Gastroesophageal sphincter (tissue), 4 donors: ENCODE measurements around the gene HSPA9. TPM values are rescaled to one million over a fixed set of nuclear protein-coding genes. Genes with fewer than 3 reads are reported as not detected.

Source experiments
- ATAC-seq: fragments of 150-250 bp; one replicate; pipeline ENCODE4 v1.9.1; 2016; ENCODE audit warnings: mild to moderate bottlenecking, moderate library complexity
- H3K27ac ChIP-seq, 4 donors: fragments of 200-600 bp; sonication (generic) in 3 of 4; 1 replicate in 3 of 4; 2 replicates in 1 of 4; pipeline ENCODE4 v1.5.1; 2016 to 2019
- H3K27me3 ChIP-seq: fragments of 200-600 bp; sonication (generic); one replicate; pipeline ENCODE4 v1.5.1; 2019
- H3K36me3 ChIP-seq, 2 donors: fragments of 200-600 bp; sonication (generic); one replicate each; pipeline ENCODE4 v1.5.1; 2019; ENCODE audit warnings: control low read depth in 1 of 2
- H3K4me1 ChIP-seq, 3 donors: fragments of 200-600 bp; sonication (generic); 1 replicate in 2 of 3; 2 replicates in 1 of 3; pipeline ENCODE4 v1.5.1; 2016 to 2019; ENCODE audit warnings: control low read depth in 2 of 3
- H3K4me3 ChIP-seq, 2 donors: fragments of 200-600 bp; sonication (generic); one replicate each; pipeline ENCODE4 v1.5.1; 2019; ENCODE audit warnings: mild to moderate bottlenecking in 1 of 2, moderate library complexity in 1 of 2
- H3K9me3 ChIP-seq, 3 donors: fragments of 200-600 bp; sonication (generic); one replicate each; pipeline ENCODE4 v1.5.1; 2017 to 2019; ENCODE audit warnings: control low read depth in 2 of 3
- CTCF ChIP-seq, 4 experiments: fragments of 200-600 bp in 2 of 4; fragments of 450-650 bp in 2 of 4; sonication (generic) in 1 of 4; IDR thresholded peaks; one replicate each; pipeline ENCODE4 v1.5.1; 2017 to 2019; ENCODE audit warnings: antibody characterized with exemption in 4 of 4, mild to moderate bottlenecking in 2 of 4, moderate library complexity in 2 of 4
- EP300 ChIP-seq: sonication (generic); formaldehyde crosslinking; IDR thresholded peaks from one replicate; pipeline ENCODE4 v1.6.1; 2017; ENCODE audit warnings: antibody characterized with exemption, mild to moderate bottlenecking
- POLR2A ChIP-seq, 2 donors: fragments of 450-650 bp; IDR thresholded peaks; one replicate each; pipeline ENCODE4 v1.6.1; 2017; ENCODE audit warnings: antibody characterized with exemption in 2 of 2, mild to moderate bottlenecking in 2 of 2, moderate library complexity in 1 of 2
- POLR2AphosphoS5 ChIP-seq: sonication (generic); formaldehyde crosslinking; IDR thresholded peaks from one replicate; pipeline ENCODE4 v1.6.1; 2017; ENCODE audit warnings: antibody characterized with exemption
- WGBS, 2 donors: methylation state at CpG; one replicate each; pipeline ENCODE4 v1.1.5; 2018; ENCODE audit warnings: low coverage in 1 of 2; 5-methylcytosine and 5-hydroxymethylcytosine counted together
- total RNA-seq, 4 donors: library from RNA; depleted of rRNA; stranded (reverse); fragments of >200 nt; gene quantifications; one replicate each; pipeline ENCODE4 v1.1.0, GENCODE V29; 2016

The HSPA9 gene
- total RNA-seq, 4 donors from 2014 or later = 201 to 367 (median 267) TPM

DNA sequence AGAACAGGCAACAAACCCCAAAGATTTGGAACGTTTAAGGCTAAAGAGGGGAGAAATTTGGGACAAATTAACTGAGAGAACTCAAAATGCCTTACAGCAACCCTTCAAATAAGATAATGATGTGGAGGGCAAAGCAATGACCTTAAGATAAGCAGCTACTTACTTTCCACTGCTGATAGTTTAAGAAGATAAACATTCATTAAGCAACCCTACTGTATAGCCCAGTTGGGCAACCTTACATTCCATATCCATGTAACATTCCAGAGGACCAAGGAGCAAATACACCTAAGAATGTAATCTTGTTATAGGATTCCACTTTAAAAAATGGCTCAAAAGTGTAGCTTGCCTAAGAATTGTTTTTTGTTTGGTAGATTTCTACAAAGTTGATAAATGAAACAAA lies 47.0 kb downstream of the HSPA9 start:
- Histone ChIP-seq H3K27me3 (no peaks in the 10 kb centered on the region), H3K4me3 (no peak overlapping the region), H3K4me1 (peaks cover 0 to 34% (median 0%) of the 10 kb centered on the region in 3 donors), H3K36me3 (peaks cover 0 to 18% of the 10 kb centered on the region in 2 donors), H3K9me3 (no peaks in the 10 kb centered on the region), H3K27ac (no peak overlapping the region)
- TF ChIP-seq CTCF (IDR thresholded peaks at IDR 0.05) (no peak), POLR2A (IDR thresholded peaks at IDR 0.05) (no peak), EP300 (no peak), POLR2AphosphoS5 (no peak)
- 31 to 60% methylated on average over 1 of the region's 1 CpG for WGBS, 2 donors
- ATAC-seq = no peak

GRCh38 chr5:138527170-138527569 lies 48.0 kb downstream of the HSPA9 start:
- no peak for ATAC-seq

DNA sequence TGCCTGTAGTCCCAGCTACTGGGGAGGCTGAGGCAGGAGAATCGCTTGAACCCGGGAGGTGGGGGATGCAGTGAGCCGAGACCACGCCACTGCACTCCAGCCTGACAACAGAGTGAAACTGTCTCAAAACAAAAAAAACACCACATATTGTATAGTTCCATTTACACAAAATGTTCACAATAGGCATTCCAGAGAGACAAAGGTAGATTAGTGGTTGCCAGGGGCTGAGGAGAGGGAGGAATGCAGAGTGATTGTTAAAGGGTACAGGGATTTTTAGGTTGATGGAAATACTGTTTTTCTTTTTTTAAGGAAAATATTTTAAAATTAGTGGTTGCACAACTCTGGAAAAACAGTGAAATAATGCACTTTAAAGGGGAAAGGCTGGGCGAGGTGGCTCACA lies 51.8 kb downstream of the HSPA9 start:
- no peak for TF ChIP-seq POLR2AphosphoS5
- no peak for TF ChIP-seq CTCF (IDR thresholded peaks at IDR 0.05)
- TF ChIP-seq EP300 = no peak
- TF ChIP-seq POLR2A (IDR thresholded peaks at IDR 0.05) = no peak
- H3K9me3 ChIP-seq = no peaks in the 10 kb centered on the region
- peaks cover 0 to 25% (median 0%) of the 10 kb centered on the region in 3 donors for H3K4me1 ChIP-seq
- no peak overlapping the region for H3K27ac ChIP-seq
- WGBS, 2 donors = 92 to 100% methylated on average over 1 to 5 of the region's 5 CpGs
- H3K27me3 ChIP-seq = no peaks in the 10 kb centered on the region
- no peak overlapping the region for H3K4me3 ChIP-seq
- H3K36me3 ChIP-seq = peaks cover 0 to 14% of the 10 kb centered on the region in 2 donors
- ATAC-seq = no peak

More at GRCh38 chr5:138527170-138527569, 48.0 kb downstream of the HSPA9 start:
- Histone ChIP-seq H3K4me1 (peaks cover 0 to 26% (median 0%) of the 10 kb centered on the region in 3 donors), H3K27me3 (no peaks in the 10 kb centered on the region), H3K4me3 (no peak overlapping the region), H3K36me3 (peaks cover 0 to 22% of the 10 kb centered on the region in 2 donors), H3K9me3 (no peaks in the 10 kb centered on the region), H3K27ac (no peak overlapping the region)
- 60% methylated on average over 1 of the region's 1 CpG for WGBS, 2 donors
- TF ChIP-seq POLR2AphosphoS5 = no peak
- TF ChIP-seq POLR2A (IDR thresholded peaks at IDR 0.05) = no peak
- no peak for TF ChIP-seq EP300
- TF ChIP-seq CTCF (IDR thresholded peaks at IDR 0.05) = no peak

- 92 to 100% methylated on average over 1 of the region's 1 CpG for WGBS, 2 donors
- no peaks in the 10 kb centered on the region for H3K9me3 ChIP-seq
Observed at GRCh38 chr5:138520971-138521370, 54.2 kb downstream of the HSPA9 start.

More at GRCh38 chr5:138520971-138521370, 54.2 kb downstream of the HSPA9 start:
- peaks cover 4 to 33% of the 10 kb centered on the region in 2 donors for H3K36me3 ChIP-seq
- no peak overlapping the region for H3K27ac ChIP-seq
- H3K27me3 ChIP-seq = no peaks in the 10 kb centered on the region
- peaks cover 0 to 15% (median 0%) of the 10 kb centered on the region in 3 donors for H3K4me1 ChIP-seq
- ATAC-seq = no peak
- TF ChIP-seq POLR2A (IDR thresholded peaks at IDR 0.05) (no peak), CTCF (IDR thresholded peaks at IDR 0.05) (no peak), EP300 (no peak), POLR2AphosphoS5 (no peak)
- H3K4me3 ChIP-seq = no peak overlapping the region
